Activated CD8-positive, alpha-beta T cell treated with anti-CD3 and anti-CD28 coated beads for 36 hours (primary cell): ENCODE results near the gene C2CD4C. TPM values are rescaled to one million over a fixed set of nuclear protein-coding genes. Genes with fewer than 3 reads are reported as not detected.

Source experiments
- ATAC-seq: fragments of 200-7000 bp; cut with Tn5 transposase; one replicate; pipeline ENCODE4 v1.10.0; 2021; ENCODE audit warnings: mild to moderate bottlenecking, moderate library complexity
- CTCF ChIA-PET: fragments of 350-600 bp; sonication (Branson Sonifier 250); formaldehyde crosslinking; loops from one replicate; lab custom pipeline; 2021; ENCODE audit warnings: antibody characterized with exemption; lab: Charles Lee
- POLR2A ChIA-PET: fragments of 350-600 bp; sonication (Branson Sonifier 250); formaldehyde crosslinking; loops from one replicate; lab custom pipeline; 2021; ENCODE audit warnings: antibody characterized with exemption; lab: Charles Lee
- DNase-seq: peaks from one replicate; pipeline ENCODE4 v3.0.0-alpha.2; 2020
- H3K27ac Mint-ChIP-seq: one replicate; pipeline ENCODE4 v1.8.0; 2021; ENCODE audit warnings: mild to moderate bottlenecking, mixed read lengths
- H3K27me3 Mint-ChIP-seq: one replicate; pipeline ENCODE4 v1.8.0; 2021; ENCODE audit warnings: mixed read lengths
- H3K36me3 Mint-ChIP-seq: one replicate; pipeline ENCODE4 v1.8.0; 2021; ENCODE audit warnings: low read depth, mixed read lengths
- H3K4me1 Mint-ChIP-seq: one replicate; pipeline ENCODE4 v1.8.0; 2021; ENCODE audit warnings: low read depth, mixed read lengths
- H3K4me3 Mint-ChIP-seq: one replicate; pipeline ENCODE4 v1.8.0; 2021; ENCODE audit warnings: mild to moderate bottlenecking, moderate library complexity, mixed read lengths
- H3K9me3 Mint-ChIP-seq: one replicate; pipeline ENCODE4 v1.8.0; 2021; ENCODE audit warnings: mixed read lengths
- CTCF ChIP-seq: fragments of 200-600 bp; IDR thresholded peaks from one replicate; pipeline ENCODE4 v1.8.0; 2022; ENCODE audit warnings: antibody characterized with exemption, mild to moderate bottlenecking
- intact Hi-C: fragments of 100-400 bp; cut with micrococcal nuclease; formaldehyde crosslinking; loops from one replicate; pipeline ENCODE4 v1.10.0; 2022
- total RNA-seq, 2 experiments: library from RNA; stranded (reverse); gene quantifications; one replicate each; pipeline ENCODE4 v1.2.3, GENCODE V29; 2021

The C2CD4C gene
- total RNA-seq, 2 experiments from 2014 or later = 0.13 to 0.25 TPM

GRCh38 chr19:449916-450315 is 41.0 kb upstream of the C2CD4C start:
- CTCF ChIA-PET = no interaction called here

GRCh38 chr19:447816-448560 is 39.0 kb upstream of the C2CD4C start:
- no peaks in the 10 kb centered on the region for H3K36me3 Mint-ChIP-seq
- intact Hi-C loops = no loop called here
- TF ChIP-seq CTCF = no peak
- peaks cover 12% of the 10 kb centered on the region for H3K9me3 Mint-ChIP-seq
- no peaks in the 10 kb centered on the region for H3K4me1 Mint-ChIP-seq
- H3K27me3 Mint-ChIP-seq = no peaks in the 10 kb centered on the region
- H3K27ac Mint-ChIP-seq = no peak overlapping the region
- ChIA-PET POLR2A (interaction anchor here (1.0 kb wide), 1 partner anchor 11 kb away, joined by 4 read pairs; no protein-coding TSS in a partner anchor), CTCF (no interaction called here)
- DNase-seq = no peak
- no peak overlapping the region for H3K4me3 Mint-ChIP-seq
- ATAC-seq = no peak

More at GRCh38 chr19:449916-450315, 41.0 kb upstream of the C2CD4C start:
- Mint-ChIP-seq H3K27ac (no peak overlapping the region), H3K36me3 (no peaks in the 10 kb centered on the region), H3K27me3 (no peaks in the 10 kb centered on the region), H3K4me1 (no peaks in the 10 kb centered on the region), H3K4me3 (no peak overlapping the region), H3K9me3 (peaks cover 12% of the 10 kb centered on the region)
- TF ChIP-seq CTCF = no peak
- ATAC-seq = no peak
- POLR2A ChIA-PET = no interaction called here
- intact Hi-C loops = no loop called here
- DNase-seq = no peak

GRCh38 chr19:447064-447426 is 38.1 kb upstream of the C2CD4C start:
- ChIA-PET POLR2A (interaction anchor here (1.0 kb wide), 1 partner anchor 12 kb away, joined by 4 read pairs; no protein-coding TSS in a partner anchor), CTCF (no interaction called here)
- Mint-ChIP-seq H3K4me1 (no peaks in the 10 kb centered on the region), H3K27me3 (peaks cover 1% of the 10 kb centered on the region), H3K4me3 (no peak overlapping the region), H3K36me3 (no peaks in the 10 kb centered on the region), H3K27ac (no peak overlapping the region), H3K9me3 (peaks cover 11% of the 10 kb centered on the region)
- no peak for ATAC-seq
- TF ChIP-seq CTCF = no peak
- DNase-seq = no peak
- intact Hi-C loops = no loop called here

- POLR2A ChIA-PET = no interaction called here
- H3K27ac Mint-ChIP-seq = no peak overlapping the region
- no peak overlapping the region for H3K4me3 Mint-ChIP-seq
- TF ChIP-seq CTCF = no peak
- ATAC-seq (no peak), DNase-seq (no peak)
- peaks cover 6% of the 10 kb centered on the region for H3K4me1 Mint-ChIP-seq
- CTCF ChIA-PET = no interaction called here
- H3K9me3 Mint-ChIP-seq = peaks cover 2% of the 10 kb centered on the region
- intact Hi-C loops = no loop called here
- H3K27me3 Mint-ChIP-seq = peaks cover 14% of the 10 kb centered on the region
- H3K36me3 Mint-ChIP-seq = no peaks in the 10 kb centered on the region
Measured at GRCh38 chr19:444677-445210, 35.8 kb upstream of the C2CD4C start.

- ChIA-PET CTCF (no interaction called here), POLR2A (no interaction called here)
- Mint-ChIP-seq H3K4me3 (no peak overlapping the region), H3K27ac (no peak overlapping the region), H3K4me1 (peaks cover 6% of the 10 kb centered on the region), H3K27me3 (peaks cover 14% of the 10 kb centered on the region), H3K9me3 (peaks cover 2% of the 10 kb centered on the region), H3K36me3 (no peaks in the 10 kb centered on the region)
- TF ChIP-seq CTCF = no peak
- no peak for DNase-seq
- no peak for ATAC-seq
- intact Hi-C loops = no loop called here
Measured at GRCh38 chr19:443005-443404, 34.1 kb upstream of the C2CD4C start.
